Neutrophil (primary cell): Measurements from ENCODE around the gene PTPRG.

Source experiments
- H3K27ac ChIP-seq: fragments of 200-600 bp; sonication (generic); 2 replicates; pipeline ENCODE4 v1.5.1; 2016; ENCODE audit warnings: mild to moderate bottlenecking, moderate library complexity
- H3K27me3 ChIP-seq: fragments of 200-600 bp; sonication (generic); 2 replicates; pipeline ENCODE4 v1.6.0; 2016; ENCODE audit warnings: mild to moderate bottlenecking
- H3K36me3 ChIP-seq: fragments of 200-600 bp; sonication (generic); 2 replicates; pipeline ENCODE4 v1.5.1; 2017
- H3K4me1 ChIP-seq, 2 experiments: fragments of 200-600 bp in 1 of 2; sonication (generic) in 1 of 2; 1 replicate in 1 of 2; 2 replicates in 1 of 2; pipeline versions ENCODE4 v1.5.1 to v1.6.1; 2013 to 2016; ENCODE audit warnings: low read depth in 1 of 2, low read length in 1 of 2, mild to moderate bottlenecking in 1 of 2, moderate library complexity in 1 of 2; ENCODE audit not compliant: control insufficient read depth in 1 of 2, insufficient read depth in 1 of 2
- H3K4me3 ChIP-seq, 2 experiments: fragments of 200-600 bp in 1 of 2; sonication (generic) in 1 of 2; 1 replicate in 1 of 2; 2 replicates in 1 of 2; pipeline ENCODE4 v1.5.1; 2013 to 2016; ENCODE audit warnings: low read depth in 1 of 2, low read length in 1 of 2, mild to moderate bottlenecking in 1 of 2, moderate library complexity in 1 of 2
- H3K9me3 ChIP-seq: fragments of 200-600 bp; sonication (generic); 2 replicates; pipeline ENCODE4 v1.5.1; 2016
- CTCF ChIP-seq: fragments of 200-600 bp; sonication (generic); IDR thresholded peaks from 2 replicates; pipeline ENCODE4 v1.5.1; 2016; ENCODE audit warnings: antibody characterized with exemption

PTPRG gene

GRCh38 chr3:62143843-62144450, 582.6 kb downstream of the PTPRG start:
- Histone ChIP-seq H3K27ac (no peak overlapping the region), H3K27me3 (peaks cover 13% of the 10 kb centered on the region), H3K4me1 (no peaks in the 10 kb centered on the region), H3K9me3 (no peaks in the 10 kb centered on the region), H3K4me3 (no peak overlapping the region), H3K36me3 (no peaks in the 10 kb centered on the region)
- TF ChIP-seq CTCF: no peak

GRCh38 chr3:62144482-62144881, 583.1 kb downstream of the PTPRG start:
- H3K4me3 ChIP-seq: no peak overlapping the region
- H3K9me3 ChIP-seq: no peaks in the 10 kb centered on the region
- no peaks in the 10 kb centered on the region for H3K4me1 ChIP-seq
- no peak overlapping the region for H3K27ac ChIP-seq
- peaks cover 13% of the 10 kb centered on the region for H3K27me3 ChIP-seq
- TF ChIP-seq CTCF: no peak
- no peaks in the 10 kb centered on the region for H3K36me3 ChIP-seq

- no peaks in the 10 kb centered on the region for H3K9me3 ChIP-seq
- TF ChIP-seq CTCF: no peak
- H3K27me3 ChIP-seq: peaks cover 13% of the 10 kb centered on the region
- no peak overlapping the region for H3K27ac ChIP-seq
- H3K4me3 ChIP-seq: no peak overlapping the region
- H3K4me1 ChIP-seq: no peaks in the 10 kb centered on the region
- no peaks in the 10 kb centered on the region for H3K36me3 ChIP-seq
Measured at GRCh38 chr3:62145086-62145757, 583.9 kb downstream of the PTPRG start.

GRCh38 chr3:62149539-62149938, 588.2 kb downstream of the PTPRG start:
- H3K27ac ChIP-seq: no peak overlapping the region
- no peaks in the 10 kb centered on the region for H3K4me1 ChIP-seq
- no peaks in the 10 kb centered on the region for H3K9me3 ChIP-seq
- H3K36me3 ChIP-seq: no peaks in the 10 kb centered on the region
- H3K4me3 ChIP-seq: no peak overlapping the region
- TF ChIP-seq CTCF: no peak
- peaks cover 6% of the 10 kb centered on the region for H3K27me3 ChIP-seq

GRCh38 chr3:62149962-62150361, 588.6 kb downstream of the PTPRG start:
- Histone ChIP-seq H3K36me3 (no peaks in the 10 kb centered on the region), H3K27me3 (peaks cover 2% of the 10 kb centered on the region), H3K4me3 (no peak overlapping the region), H3K27ac (no peak overlapping the region), H3K9me3 (no peaks in the 10 kb centered on the region), H3K4me1 (no peaks in the 10 kb centered on the region)
- no peak for TF ChIP-seq CTCF
